Sigmoid colon (tissue), 4 donors: ENCODE measurements around the gene FGFRL1.

ENCODE experiments used
- CTCF ChIP-seq, 4 experiments: fragments of 450-650 bp in 3 of 4; fragments of 200-600 bp in 1 of 4; IDR thresholded peaks; one replicate each; pipeline ENCODE4 v1.5.1; 2016 to 2019; ENCODE audit warnings: antibody characterized with exemption in 4 of 4, mild to moderate bottlenecking in 3 of 4, moderate library complexity in 2 of 4
- POLR2A ChIP-seq, 2 donors: fragments of 450-650 bp; IDR thresholded peaks; one replicate each; pipeline ENCODE4 v1.6.1; 2016; ENCODE audit warnings: antibody characterized with exemption in 2 of 2, mild to moderate bottlenecking in 2 of 2, moderate library complexity in 2 of 2
- POLR2AphosphoS5 ChIP-seq, 4 donors: sonication (generic); formaldehyde crosslinking; IDR thresholded peaks; one replicate each; pipeline ENCODE4 v1.6.1; 2017; ENCODE audit warnings: antibody characterized with exemption in 4 of 4

- TF ChIP-seq CTCF (IDR thresholded peaks at IDR 0.05) (no peak), POLR2A (IDR thresholded peaks at IDR 0.05) (no peak), POLR2AphosphoS5 (IDR thresholded peaks at IDR 0.05) (no peak)
Observed at GRCh38 chr4:1051472-1051871, 40.0 kb downstream of the FGFRL1 start.
